GM13977 (cell line): ENCODE data around the gene FBXL17.

Experiments
- DNase-seq: peaks from one replicate; pipeline ENCODE4 v3.0.0; 2012; ENCODE audit warnings: low spot score
- CTCF ChIP-seq: IDR thresholded peaks from 2 replicates; pipeline ENCODE4 v1.5.1; 2012; ENCODE audit warnings: mild to moderate bottlenecking, control low read depth; ENCODE audit not compliant: insufficient read depth; ENCODE audit errors: extremely low read depth, missing control alignments
- in situ Hi-C: fragments of 300-500 bp; cut with MboI; formaldehyde crosslinking; loops from one replicate; pipeline ENCODE4 v1.12.0; 2022; ENCODE audit warnings: low sequenced_read_pairs, low pct_unique_long_range_greater_than_20kb, mixed read lengths, inconsistent platforms; ENCODE audit not compliant: unreplicated experiment

The FBXL17 gene

GRCh38 chr5:107957051-107957450 lies 424.8 kb downstream of the FBXL17 start:
- in situ Hi-C loops, result no loop called here
- no peak for DNase-seq
- TF ChIP-seq CTCF, result no peak

DNA sequence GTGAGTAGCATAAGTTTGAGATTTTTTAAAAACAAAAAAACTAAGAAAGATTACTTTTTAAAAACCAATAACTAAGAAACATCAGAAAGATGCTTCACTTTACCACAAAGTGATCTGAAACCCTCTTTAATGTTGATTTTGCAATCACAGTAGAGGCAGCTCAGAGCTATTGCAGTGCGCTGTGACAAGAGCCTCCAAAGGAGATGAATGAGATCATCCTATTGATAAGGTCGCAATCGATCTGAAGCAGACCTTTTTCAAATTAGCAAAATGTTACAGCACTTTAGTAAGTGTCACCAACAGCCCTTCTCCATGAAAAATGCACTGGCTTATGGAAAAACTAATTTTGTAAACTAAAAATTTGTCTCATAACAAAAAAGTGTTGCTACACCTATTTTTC lies 426.6 kb downstream of the FBXL17 start:
- TF ChIP-seq CTCF, result no peak
- in situ Hi-C loops, result no loop called here
- no peak for DNase-seq

GRCh38 chr5:107954254-107954653 lies 427.6 kb downstream of the FBXL17 start:
- TF ChIP-seq CTCF, result no peak
- in situ Hi-C loops, result no loop called here
- DNase-seq, result no peak

DNA sequence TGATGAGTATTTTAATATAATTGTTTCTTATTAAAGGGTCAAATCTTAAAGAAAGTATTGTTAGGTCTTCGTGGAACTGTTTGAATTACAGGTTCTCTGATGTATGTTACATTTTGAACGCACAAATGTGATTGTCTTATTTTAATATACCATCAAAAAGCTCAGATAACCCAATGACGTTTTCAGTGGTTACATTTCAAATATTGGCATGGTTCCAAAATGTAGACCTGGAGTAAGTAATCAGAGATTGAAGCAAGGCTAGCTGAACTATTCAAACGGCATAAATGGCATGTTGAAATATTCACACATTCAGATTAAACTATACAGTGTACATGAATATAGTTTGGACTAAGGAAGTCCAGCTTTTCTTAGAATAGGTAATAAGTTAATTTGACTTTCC lies 429.4 kb downstream of the FBXL17 start:
- TF ChIP-seq CTCF, result no peak
- in situ Hi-C loops, result no loop called here
- no peak for DNase-seq

GRCh38 chr5:107951309-107951708 lies 430.6 kb downstream of the FBXL17 start:
- DNase-seq, result no peak
- in situ Hi-C loops, result no loop called here
- TF ChIP-seq CTCF, result no peak

DNA sequence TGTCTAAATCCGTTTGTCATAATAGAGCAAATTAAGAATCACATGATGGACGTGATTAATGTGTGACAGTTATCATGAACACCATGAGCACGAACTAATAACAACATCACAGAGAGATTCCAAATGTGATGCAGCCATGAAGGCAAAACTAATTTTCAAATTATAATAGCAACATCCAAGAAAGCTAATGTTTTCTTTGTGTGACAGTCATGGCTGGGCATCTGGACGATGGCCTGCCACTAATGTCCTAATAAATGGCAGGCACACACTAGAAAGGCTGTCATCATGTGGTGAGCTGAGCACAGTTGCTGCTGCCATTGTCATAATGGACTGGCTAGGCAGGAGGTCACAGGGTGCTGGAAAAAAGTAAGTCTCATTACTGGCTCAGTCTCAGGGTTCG lies 431.1 kb downstream of the FBXL17 start:
- in situ Hi-C loops, result no loop called here
- TF ChIP-seq CTCF, result no peak
- no peak for DNase-seq
